Activated CD8-positive, alpha-beta memory T cell treated with anti-CD3 and anti-CD28 coated beads for 1 hour (primary cell): ENCODE measurements around the gene LILRB5.
A peak's percentile ranks its signal among the peaks of the same experiment; 100 is the strongest.
"Not testable (repeated sequence)": the region's sequence is repeated elsewhere in the genome, so short reads cannot be mapped to it uniquely, and the experiment has no call there.

ENCODE experiments used
- DNase-seq, 2 donors: peaks; one replicate each; pipeline ENCODE4 v3.0.0-alpha.2; 2020; ENCODE audit warnings: low read depth in 1 of 2; ENCODE audit errors: extremely low read depth in 1 of 2

Gene LILRB5

GRCh38 chr19:54277111-54277615, 20.1 kb upstream of the LILRB5 start:
- DNase-seq = not testable (repeated sequence)

GRCh38 chr19:54275951-54276350, 18.9 kb upstream of the LILRB5 start:
- DNase-seq = no peak

- not testable (repeated sequence) for DNase-seq
Measured at GRCh38 chr19:54274516-54274915, 17.4 kb upstream of the LILRB5 start.

DNA sequence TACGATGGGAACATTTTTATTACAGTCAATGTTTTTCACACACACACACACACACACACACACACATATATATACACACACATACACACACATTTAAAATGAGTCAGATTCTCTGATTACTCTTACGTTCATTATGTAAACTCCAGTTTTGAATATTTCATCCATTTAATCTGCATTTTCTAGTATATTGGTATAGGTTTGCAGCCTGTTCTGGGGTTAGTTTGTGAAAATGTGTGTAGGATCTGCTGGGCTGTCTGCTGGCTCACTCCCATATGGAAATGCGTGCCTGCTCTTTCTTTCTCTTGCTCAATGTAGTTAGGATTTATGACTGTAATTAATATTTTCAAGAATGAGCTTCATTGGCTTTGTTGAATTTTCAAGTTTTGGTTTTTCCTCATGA, 16.7 kb upstream of the LILRB5 start:
- DNase-seq = no peak

- not testable (repeated sequence) for DNase-seq
Measured at GRCh38 chr19:54272181-54272580, 15.1 kb upstream of the LILRB5 start.

DNA sequence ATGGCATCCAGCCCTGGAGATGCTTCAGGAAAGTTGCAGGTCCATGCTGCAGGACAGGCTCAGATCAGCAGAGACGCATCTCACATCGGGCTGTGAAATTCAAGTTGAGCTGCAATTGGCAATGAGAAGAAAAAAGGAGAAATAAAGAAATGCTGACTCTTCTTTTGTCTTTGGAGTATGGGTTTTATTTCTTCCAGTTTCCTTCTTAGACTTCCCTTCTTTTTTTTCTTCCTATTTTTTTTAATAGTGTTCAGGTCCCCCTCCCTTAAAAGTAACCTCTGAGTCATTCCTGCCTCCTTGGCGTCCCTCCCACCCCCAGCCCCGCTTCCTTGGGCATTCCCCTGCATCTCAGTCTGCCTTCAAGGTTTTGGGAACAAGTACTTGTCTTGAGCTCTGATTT, 14.5 kb upstream of the LILRB5 start:
- DNase-seq = not testable (repeated sequence)

GRCh38 chr19:54271106-54271505, 14.0 kb upstream of the LILRB5 start:
- DNase-seq = no peak

DNA sequence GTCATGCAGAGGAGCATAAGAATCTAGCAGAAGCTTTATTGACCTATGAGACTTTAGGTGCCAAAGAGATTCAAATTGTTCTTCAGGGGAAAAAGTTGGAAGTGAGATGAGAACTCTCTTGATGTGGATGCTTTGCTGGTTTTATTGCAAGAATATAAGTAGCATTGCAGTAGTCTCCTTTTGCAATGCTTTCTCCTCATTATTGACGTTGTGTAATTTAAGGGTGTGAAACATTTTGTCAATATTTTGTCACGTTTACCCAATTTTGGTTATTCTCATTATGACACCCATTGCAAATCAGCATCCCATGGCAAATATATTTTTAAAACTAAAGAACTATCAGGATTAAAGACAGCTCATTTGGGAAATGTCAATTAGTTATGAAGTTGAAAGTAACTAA, 11.9 kb upstream of the LILRB5 start:
- DNase-seq = no peak

DNA sequence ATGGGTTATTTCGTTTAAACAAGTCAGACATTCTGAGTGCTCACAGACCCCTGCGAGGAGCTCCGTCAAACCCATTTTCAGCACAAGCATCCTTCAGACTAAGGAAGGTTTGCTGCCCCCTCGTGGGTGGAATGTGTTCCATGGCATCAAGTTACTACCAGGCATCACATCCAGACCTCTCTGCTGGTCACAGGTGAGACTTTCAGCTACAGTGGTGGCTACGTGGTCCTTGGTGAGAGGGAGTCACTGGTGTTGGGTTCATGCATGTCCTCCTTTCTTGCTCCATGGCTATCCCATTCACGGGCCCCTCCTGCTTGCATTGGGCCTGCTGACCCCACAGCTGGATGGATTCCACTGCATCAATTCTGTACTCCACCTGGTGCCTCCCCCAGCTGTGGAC, 9.1 kb upstream of the LILRB5 start:
- peak; percentile 28 to 54 for DNase-seq

DNA sequence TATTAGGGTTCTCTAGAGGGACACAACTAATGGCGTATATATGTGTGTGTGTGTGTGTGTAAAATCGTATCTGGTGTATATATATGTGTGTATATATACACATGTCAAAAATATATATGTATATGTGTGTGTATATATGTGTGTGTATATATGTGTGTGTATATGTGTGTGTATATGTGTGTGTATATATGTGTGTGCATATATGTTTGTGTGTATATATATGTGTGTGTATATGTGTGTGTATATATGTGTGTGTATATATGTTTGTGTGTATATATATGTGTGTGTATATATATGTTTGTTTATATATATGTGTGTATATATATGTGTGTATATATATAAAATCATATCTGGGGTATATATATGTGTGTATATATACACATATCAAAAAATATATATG, 5.4 kb upstream of the LILRB5 start:
- DNase-seq = no peak

GRCh38 chr19:54262066-54262465, 5.0 kb upstream of the LILRB5 start:
- DNase-seq = no peak

GRCh38 chr19:54256250-54257115, 590 bp downstream of the LILRB5 start:
- no peak for DNase-seq

DNA sequence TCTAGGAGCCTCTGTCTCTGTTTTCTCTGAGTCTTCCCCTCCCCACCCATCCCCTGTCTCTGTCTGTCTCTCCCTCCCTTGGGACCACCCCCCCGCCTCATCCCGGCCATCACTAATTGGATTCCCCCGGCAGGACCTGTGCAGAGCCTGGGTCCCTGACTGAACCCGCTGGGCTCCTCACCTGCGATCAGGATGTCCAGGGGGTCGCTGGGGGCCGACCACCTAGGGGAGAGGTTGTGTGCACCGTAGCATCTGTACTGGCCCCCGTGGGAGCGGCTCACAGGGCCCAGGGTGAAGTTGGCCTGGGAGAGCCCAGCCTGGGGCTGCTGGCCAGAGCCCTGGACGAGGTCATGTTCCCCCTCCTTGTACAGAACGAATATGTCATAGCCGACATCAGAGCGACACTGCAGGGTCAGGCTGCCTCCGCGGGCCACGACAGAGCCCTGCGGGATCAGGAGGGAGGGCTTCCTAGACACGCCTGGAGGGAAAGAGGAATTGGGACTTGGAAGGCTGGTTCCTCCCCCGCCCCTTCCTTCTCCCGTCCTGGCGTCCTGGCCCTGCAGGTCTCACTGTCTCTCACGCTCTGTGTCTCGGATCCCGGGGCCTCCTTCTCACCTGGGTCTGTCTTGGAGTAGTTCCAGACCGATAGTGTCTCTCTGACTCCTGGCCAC, 1.8 kb downstream of the LILRB5 start:
- DNase-seq = no peak

- DNase-seq = no peak
Measured at GRCh38 chr19:54254195-54254906, 2.7 kb downstream of the LILRB5 start.

GRCh38 chr19:54253331-54254194, 3.5 kb downstream of the LILRB5 start:
- no peak for DNase-seq

DNA sequence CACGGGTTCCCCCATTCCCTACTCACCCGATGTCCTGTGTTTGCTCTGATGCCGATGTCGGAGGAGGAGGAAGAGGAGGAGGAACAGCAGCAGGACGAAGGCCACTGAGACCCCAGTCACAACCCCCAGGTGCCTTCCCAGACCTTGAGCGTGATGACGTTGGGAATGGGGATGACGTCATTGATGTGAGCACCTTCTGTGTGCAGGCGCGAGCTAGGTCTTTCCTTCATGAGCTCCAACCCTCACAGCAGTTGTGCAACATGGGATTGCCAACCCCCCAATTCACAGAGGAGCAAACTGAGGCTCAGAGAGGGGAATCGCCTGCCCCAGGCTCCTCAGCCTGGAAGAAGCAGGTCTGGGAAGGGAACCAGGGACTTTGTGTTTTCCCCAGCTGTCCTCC, 4.2 kb downstream of the LILRB5 start:
- DNase-seq = no peak

DNA sequence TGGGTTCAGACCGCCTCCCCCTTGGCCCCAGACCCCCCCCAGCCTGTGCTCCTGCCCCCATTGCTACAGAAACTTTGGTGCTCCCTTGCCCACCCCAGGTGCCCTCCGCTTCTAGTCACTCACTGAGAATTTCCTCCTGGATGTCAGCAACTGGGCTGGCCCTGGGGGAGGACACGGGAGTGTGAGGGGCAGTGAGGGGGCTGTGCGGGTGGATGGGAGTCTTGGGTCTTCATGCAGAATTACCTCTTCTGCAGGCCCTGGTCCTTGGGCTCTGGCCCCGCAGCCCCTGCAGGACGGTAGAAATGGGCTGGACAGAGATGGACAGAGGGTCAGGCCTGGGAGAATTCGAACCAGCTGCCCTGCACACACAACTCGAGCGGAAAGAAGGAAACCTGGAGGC, 4.8 kb downstream of the LILRB5 start:
- DNase-seq = no peak

DNA sequence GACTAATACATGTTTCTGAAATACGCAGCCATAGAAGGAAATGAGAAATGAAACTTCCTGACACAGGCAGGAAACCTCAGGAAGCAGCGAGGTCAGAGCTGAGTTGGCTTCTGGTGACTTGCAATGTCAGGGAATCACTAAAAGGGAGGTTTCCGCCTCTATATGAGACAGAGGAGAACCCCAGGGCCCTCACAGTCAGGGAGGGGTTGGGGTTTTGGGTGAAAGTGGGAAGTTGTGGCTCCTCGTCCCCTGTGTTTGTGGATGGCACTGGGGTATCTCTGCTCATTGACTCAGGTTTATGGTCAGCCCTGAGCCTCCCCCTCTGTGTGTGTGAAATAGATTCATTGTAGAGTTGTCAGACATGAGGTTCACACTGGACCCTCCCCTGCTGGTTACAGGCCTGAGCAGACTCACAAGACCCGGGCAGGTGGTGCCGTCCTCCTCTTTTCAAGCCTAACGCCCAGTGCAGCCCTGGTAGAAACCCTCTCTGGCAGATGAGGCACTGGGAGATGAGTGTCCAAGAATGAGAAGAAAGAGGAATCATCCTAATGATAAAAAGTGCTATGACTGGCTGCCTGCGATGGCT, 9.0 kb downstream of the LILRB5 start:
- DNase-seq = no peak

GRCh38 chr19:54247106-54247930, 9.8 kb downstream of the LILRB5 start:
- DNase-seq = no peak
